Endothelial cell (in vitro differentiated cells): ENCODE results near the gene HACD1. TPM values are rescaled to one million over a fixed set of nuclear protein-coding genes. Genes with fewer than 3 reads are reported as not detected.
"Not testable (repeated sequence)": the region's sequence is repeated elsewhere in the genome, so short reads cannot be mapped to it uniquely, and the experiment has no call there.

ENCODE experiments used
- DNase-seq: peaks from one replicate; pipeline ENCODE4 v3.0.0; 2021; ENCODE audit warnings: low spot score
- H3K27ac Mint-ChIP-seq: one replicate; pipeline ENCODE4 v1.8.0; 2021; ENCODE audit warnings: mixed read lengths, inconsistent platforms; ENCODE audit not compliant: unreplicated experiment
- H3K27me3 Mint-ChIP-seq: one replicate; pipeline ENCODE4 v1.8.0; 2021; ENCODE audit warnings: mild to moderate bottlenecking, moderate library complexity, mixed read lengths, inconsistent platforms; ENCODE audit not compliant: unreplicated experiment
- H3K36me3 Mint-ChIP-seq: one replicate; pipeline ENCODE4 v1.8.0; 2021; ENCODE audit warnings: mild to moderate bottlenecking, low read depth, mixed read lengths, inconsistent platforms; ENCODE audit not compliant: unreplicated experiment
- H3K4me1 Mint-ChIP-seq: one replicate; pipeline ENCODE4 v1.8.0; 2021; ENCODE audit warnings: mild to moderate bottlenecking, mixed read lengths, inconsistent platforms; ENCODE audit not compliant: unreplicated experiment
- H3K4me3 Mint-ChIP-seq: one replicate; pipeline ENCODE4 v1.8.0; 2021; ENCODE audit warnings: mild to moderate bottlenecking, mixed read lengths, inconsistent platforms; ENCODE audit not compliant: unreplicated experiment
- H3K9me3 Mint-ChIP-seq: one replicate; pipeline ENCODE4 v1.8.0; 2021; ENCODE audit warnings: mixed read lengths, inconsistent platforms; ENCODE audit not compliant: unreplicated experiment
- total RNA-seq: library from RNA; stranded (reverse); fragmentation: NEBNext Ultra II Directional; extraction: Animal tissue kit (Norgen Biotek cat#: 25700); gene quantifications from one replicate; pipeline ENCODE4 v1.2.1, GENCODE V29; 2021; ENCODE audit not compliant: unreplicated experiment
- TF ChIP-seq, protein P1 (sequence below): fragments of 200-600 bp; sonication (generic); IDR thresholded peaks from one replicate; pipeline ENCODE4 v1.5.0; 2021; ENCODE audit warnings: antibody characterized with exemption; ENCODE audit not compliant: unreplicated experiment

HACD1 gene
- total RNA-seq, 1 donor from 2014 or later: 17.9 TPM

DNA sequence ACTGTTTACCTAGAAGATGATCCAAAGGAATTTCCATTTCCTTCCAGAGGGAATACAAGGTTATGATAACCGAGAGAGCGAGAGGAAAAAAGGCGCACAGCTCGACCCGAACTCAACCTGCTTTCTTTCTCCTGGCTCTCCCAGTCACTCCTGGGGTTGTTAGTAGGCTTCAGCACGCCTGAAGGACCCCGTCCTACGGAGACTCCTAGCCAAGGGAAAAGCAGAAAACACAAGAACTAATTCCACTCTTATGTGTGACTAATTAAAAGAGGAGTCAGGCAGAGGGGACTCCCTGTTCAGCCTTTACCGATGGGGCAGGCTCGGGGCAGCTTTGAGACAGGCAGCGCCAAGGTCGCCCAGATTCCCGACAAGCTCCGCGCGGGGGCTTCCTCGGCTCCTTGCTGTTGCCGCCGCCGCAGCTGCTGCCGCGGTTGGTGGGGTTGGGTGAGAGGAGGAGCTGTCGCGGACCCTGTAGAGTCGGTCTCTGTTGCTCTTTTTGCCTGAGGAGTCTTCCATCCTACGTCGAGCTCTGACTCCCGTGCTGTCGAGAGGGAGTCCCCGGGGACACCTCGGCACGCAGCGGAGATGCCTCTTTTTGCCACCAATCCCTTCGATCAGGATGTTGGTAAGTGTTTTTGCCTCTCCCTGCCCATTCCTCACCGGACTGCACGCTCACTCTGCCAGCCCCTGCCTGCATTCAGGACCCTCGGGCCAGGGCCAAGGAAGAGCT, 26.7 kb upstream of the HACD1 start, which contains the start of gene STAM:
Gene STAM, plus strand, starts transcription at position 397 of the 730 bp plus-strand sequence. Its CDS starts 189 bp downstream, at position 586.
- TF ChIP-seq, protein P1, sequence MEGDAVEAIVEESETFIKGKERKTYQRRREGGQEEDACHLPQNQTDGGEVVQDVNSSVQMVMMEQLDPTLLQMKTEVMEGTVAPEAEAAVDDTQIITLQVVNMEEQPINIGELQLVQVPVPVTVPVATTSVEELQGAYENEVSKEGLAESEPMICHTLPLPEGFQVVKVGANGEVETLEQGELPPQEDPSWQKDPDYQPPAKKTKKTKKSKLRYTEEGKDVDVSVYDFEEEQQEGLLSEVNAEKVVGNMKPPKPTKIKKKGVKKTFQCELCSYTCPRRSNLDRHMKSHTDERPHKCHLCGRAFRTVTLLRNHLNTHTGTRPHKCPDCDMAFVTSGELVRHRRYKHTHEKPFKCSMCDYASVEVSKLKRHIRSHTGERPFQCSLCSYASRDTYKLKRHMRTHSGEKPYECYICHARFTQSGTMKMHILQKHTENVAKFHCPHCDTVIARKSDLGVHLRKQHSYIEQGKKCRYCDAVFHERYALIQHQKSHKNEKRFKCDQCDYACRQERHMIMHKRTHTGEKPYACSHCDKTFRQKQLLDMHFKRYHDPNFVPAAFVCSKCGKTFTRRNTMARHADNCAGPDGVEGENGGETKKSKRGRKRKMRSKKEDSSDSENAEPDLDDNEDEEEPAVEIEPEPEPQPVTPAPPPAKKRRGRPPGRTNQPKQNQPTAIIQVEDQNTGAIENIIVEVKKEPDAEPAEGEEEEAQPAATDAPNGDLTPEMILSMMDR: no peak
- H3K4me3 Mint-ChIP-seq: peak within 1 kb of the TSS; percentile 96
- H3K9me3 Mint-ChIP-seq: no peaks in the 10 kb centered on the region
- no peaks in the 10 kb centered on the region for H3K36me3 Mint-ChIP-seq
- H3K4me1 Mint-ChIP-seq: peaks cover 26% of the 10 kb centered on the region
- H3K27me3 Mint-ChIP-seq: no peaks in the 10 kb centered on the region
- peak within 1 kb of the TSS; percentile 99 for H3K27ac Mint-ChIP-seq
- peak; percentile 90 for DNase-seq

DNA sequence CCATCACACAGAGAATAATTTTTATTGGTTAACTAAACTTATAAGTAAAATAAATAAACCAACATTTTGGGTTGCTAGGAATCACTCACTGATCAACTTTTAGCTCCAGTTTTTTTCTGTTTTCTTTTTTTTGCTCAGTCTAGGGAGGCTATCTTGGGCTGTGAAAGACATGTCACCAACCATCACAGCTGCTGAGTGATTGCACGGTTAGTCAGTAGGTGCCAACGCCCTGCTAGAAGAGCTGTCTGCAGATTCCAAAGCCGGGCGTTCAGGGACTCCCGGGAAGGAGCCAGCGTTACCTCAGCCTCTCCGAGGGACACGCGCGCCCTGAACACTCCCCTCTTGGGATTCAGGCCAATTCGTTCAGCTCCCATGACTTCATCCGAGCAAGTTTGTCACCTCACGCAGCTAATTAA, 26.2 kb upstream of the HACD1 start:
- no peaks in the 10 kb centered on the region for H3K27me3 Mint-ChIP-seq
- no peaks in the 10 kb centered on the region for H3K9me3 Mint-ChIP-seq
- TF ChIP-seq, protein P1: no peak
- no peak for DNase-seq
- peaks cover 26% of the 10 kb centered on the region for H3K4me1 Mint-ChIP-seq
- peak overlapping the region; percentile 96 for H3K4me3 Mint-ChIP-seq
- no peaks in the 10 kb centered on the region for H3K36me3 Mint-ChIP-seq
- peak overlapping the region; percentile 99 for H3K27ac Mint-ChIP-seq

DNA sequence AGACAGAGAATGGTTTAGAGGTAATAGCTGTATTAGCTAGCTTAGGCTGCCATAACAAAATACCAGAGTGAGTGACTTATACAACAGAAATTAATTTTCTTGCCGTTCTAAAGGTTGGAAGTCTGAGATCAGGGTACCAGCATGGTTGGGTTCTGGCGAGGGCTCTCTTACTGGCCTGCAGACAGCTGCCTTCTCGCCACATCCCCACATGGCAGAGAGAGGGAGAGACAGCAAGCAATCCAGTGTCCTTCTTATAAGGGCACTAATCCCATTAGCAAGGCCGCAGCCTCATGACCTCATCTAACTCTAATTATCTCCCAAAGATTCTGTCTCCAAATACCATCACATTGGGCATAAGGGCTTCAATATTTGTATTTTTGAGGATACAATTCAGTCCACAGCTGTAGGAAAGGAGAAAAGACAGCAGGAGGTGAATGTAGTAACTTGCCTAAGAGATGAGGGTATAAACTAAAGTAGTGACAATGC, 23.2 kb upstream of the HACD1 start:
- Mint-ChIP-seq H3K36me3 (no peaks in the 10 kb centered on the region), H3K9me3 (no peaks in the 10 kb centered on the region), H3K4me1 (peaks cover 18% of the 10 kb centered on the region), H3K27ac (no peak overlapping the region), H3K4me3 (no peak overlapping the region), H3K27me3 (no peaks in the 10 kb centered on the region)
- TF ChIP-seq, protein P1: no peak
- no peak for DNase-seq

DNA sequence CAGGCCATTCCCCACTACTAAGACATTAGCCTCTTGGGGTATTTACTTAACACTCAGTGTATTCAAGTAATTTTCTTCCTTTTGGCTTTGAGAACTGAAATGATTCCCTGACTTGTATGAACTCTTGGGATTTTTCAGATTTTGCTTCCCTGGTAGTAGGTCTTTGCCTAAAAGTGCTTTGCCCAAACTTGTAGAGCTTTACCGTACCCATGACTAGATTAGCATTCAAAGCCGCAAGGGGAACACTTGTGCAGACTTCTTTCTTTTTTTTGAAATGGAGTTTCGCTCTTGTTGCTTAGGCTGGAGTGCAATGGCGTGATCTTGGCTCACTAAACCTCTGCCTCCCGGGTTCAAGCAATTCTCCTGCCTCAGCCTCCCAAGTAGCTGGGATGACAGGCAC, 20.7 kb upstream of the HACD1 start:
- Mint-ChIP-seq H3K4me1 (no peaks in the 10 kb centered on the region), H3K27me3 (no peaks in the 10 kb centered on the region), H3K9me3 (no peaks in the 10 kb centered on the region), H3K36me3 (no peaks in the 10 kb centered on the region), H3K27ac (no peak overlapping the region), H3K4me3 (no peak overlapping the region)
- no peak for DNase-seq
- TF ChIP-seq, protein P1: no peak

DNA sequence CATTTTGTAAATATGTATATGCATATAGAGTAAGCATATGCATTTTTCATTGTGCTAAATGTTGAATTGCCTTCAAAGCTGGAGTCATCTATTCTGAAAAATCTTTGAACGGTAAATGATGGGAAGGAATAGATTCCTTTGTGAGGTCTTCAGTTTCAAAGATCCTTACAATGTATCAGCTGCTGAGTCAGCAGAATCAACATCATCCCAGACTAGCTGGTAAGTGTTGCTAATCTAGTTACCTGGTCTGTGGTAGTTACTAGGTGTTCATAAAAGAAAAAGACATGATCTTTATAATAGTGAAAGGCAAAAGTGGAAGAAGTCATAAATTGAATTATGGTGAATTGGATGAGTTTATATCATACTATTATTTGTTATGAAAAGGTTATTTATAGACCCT, 16.2 kb upstream of the HACD1 start:
- H3K27ac Mint-ChIP-seq: no peak overlapping the region
- TF ChIP-seq, protein P1: no peak
- peaks cover 2% of the 10 kb centered on the region for H3K27me3 Mint-ChIP-seq
- no peak for DNase-seq
- H3K36me3 Mint-ChIP-seq: no peaks in the 10 kb centered on the region
- no peak overlapping the region for H3K4me3 Mint-ChIP-seq
- no peaks in the 10 kb centered on the region for H3K4me1 Mint-ChIP-seq
- no peaks in the 10 kb centered on the region for H3K9me3 Mint-ChIP-seq

DNA sequence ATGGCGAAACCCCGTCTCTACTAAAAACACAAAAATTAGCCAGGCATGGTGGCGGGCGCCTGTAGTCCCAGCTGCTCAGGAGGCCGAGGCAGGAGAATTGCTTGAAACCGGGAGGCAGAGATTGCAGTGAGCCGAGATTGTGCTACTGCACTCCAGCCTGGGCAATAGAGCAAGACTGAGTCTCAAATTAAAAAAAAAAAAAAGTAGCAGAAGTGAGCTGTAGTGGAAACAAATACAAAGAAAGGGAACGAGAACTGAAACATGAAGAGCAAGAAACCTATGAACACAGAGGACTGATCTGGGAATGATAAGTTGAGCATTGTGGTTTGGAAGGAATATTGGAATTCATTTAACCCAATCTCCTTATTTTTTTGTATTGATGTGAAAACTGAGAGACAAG, 15.4 kb upstream of the HACD1 start:
- not testable (repeated sequence) for H3K9me3 Mint-ChIP-seq, DNase-seq, H3K27me3 Mint-ChIP-seq, H3K4me3 Mint-ChIP-seq, H3K36me3 Mint-ChIP-seq, H3K27ac Mint-ChIP-seq, H3K4me1 Mint-ChIP-seq
